GM20431 (cell line): ENCODE results near the gene PAXX.

ENCODE experiments used
- in situ Hi-C: fragments of 300-500 bp; cut with MseI, MboI; formaldehyde crosslinking; loops from one replicate; pipeline ENCODE4 v1.15.0; 2020; ENCODE audit warnings: low sequenced_read_pairs; ENCODE audit not compliant: unreplicated experiment

Gene PAXX

GRCh38 chr9:137029058-137029936 lies 37.1 kb downstream of the PAXX start:
- in situ Hi-C loops: no loop called here

GRCh38 chr9:137030006-137030405 lies 37.8 kb downstream of the PAXX start:
- in situ Hi-C loops: loop anchor here (10.0 kb wide), 1 partner anchor 245 kb away; no protein-coding TSS in a partner anchor

- in situ Hi-C loops: loop anchor here (10.0 kb wide), 1 partner anchor 246 kb away; no protein-coding TSS in a partner anchor
Measured at GRCh38 chr9:137030538-137031527, 38.6 kb downstream of the PAXX start.

GRCh38 chr9:137031904-137032640 lies 39.9 kb downstream of the PAXX start, which contains the start of gene FUT7:
TSS of gene FUT7 (minus strand) at chr9:137032088. CDS start at chr9:137031991, 97 bp downstream.
- in situ Hi-C loops: loop anchor here (10.0 kb wide), 1 partner anchor 247 kb away; no protein-coding TSS in a partner anchor

GRCh38 chr9:137032858-137033257 lies 40.6 kb downstream of the PAXX start:
- in situ Hi-C loops: loop anchor here (10.0 kb wide), 1 partner anchor 248 kb away; no protein-coding TSS in a partner anchor

- in situ Hi-C loops: loop anchor here (10.0 kb wide), 1 partner anchor 249 kb away; no protein-coding TSS in a partner anchor
Measured at GRCh38 chr9:137033481-137033880, 41.3 kb downstream of the PAXX start.

GRCh38 chr9:137034039-137034708 lies 42.0 kb downstream of the PAXX start:
- in situ Hi-C loops: loop anchor here (10.0 kb wide), 1 partner anchor 249 kb away; no protein-coding TSS in a partner anchor

- in situ Hi-C loops: loop anchor here (10.0 kb wide), 1 partner anchor 250 kb away; no protein-coding TSS in a partner anchor
Measured at GRCh38 chr9:137034709-137035506, 42.7 kb downstream of the PAXX start.

GRCh38 chr9:137035507-137035834 lies 43.2 kb downstream of the PAXX start:
- in situ Hi-C loops: loop anchor here (10.0 kb wide), 1 partner anchor 251 kb away; no protein-coding TSS in a partner anchor

- in situ Hi-C loops: loop anchor here (10.0 kb wide), 1 partner anchor 251 kb away; no protein-coding TSS in a partner anchor
Measured at GRCh38 chr9:137035937-137036336, 43.7 kb downstream of the PAXX start.

GRCh38 chr9:137037035-137037434 lies 44.8 kb downstream of the PAXX start:
- in situ Hi-C loops: loop anchor here (10.0 kb wide), 1 partner anchor 252 kb away; no protein-coding TSS in a partner anchor

GRCh38 chr9:137037483-137037882 lies 45.3 kb downstream of the PAXX start:
- in situ Hi-C loops: loop anchor here (10.0 kb wide), 1 partner anchor 253 kb away; no protein-coding TSS in a partner anchor

GRCh38 chr9:137038916-137039315 lies 46.7 kb downstream of the PAXX start:
- in situ Hi-C loops: loop anchor here (10.0 kb wide), 1 partner anchor 254 kb away; no protein-coding TSS in a partner anchor

- in situ Hi-C loops: loop anchor here (10.0 kb wide), 1 partner anchor 255 kb away; no protein-coding TSS in a partner anchor
Measured at GRCh38 chr9:137039611-137040366, 47.6 kb downstream of the PAXX start.

GRCh38 chr9:137040568-137040967 lies 48.3 kb downstream of the PAXX start:
- in situ Hi-C loops: no loop called here

- in situ Hi-C loops: no loop called here
Measured at GRCh38 chr9:137041124-137041523, 48.9 kb downstream of the PAXX start.
